GM23248 (cell line): ENCODE data around the gene ANKRD1. TPM values are rescaled to one million over a fixed set of nuclear protein-coding genes. Genes with fewer than 3 reads are reported as not detected.

Experiments used
- DNase-seq: peaks from one replicate; pipeline ENCODE4 v3.0.0-alpha.2; 2015
- H2AFZ ChIP-seq: fragments of 200-600 bp; sonication (generic); 2 replicates; pipeline ENCODE4 v1.6.1; 2016; ENCODE audit warnings: antibody characterized with exemption
- H3F3A ChIP-seq: fragments of 200-600 bp; sonication (generic); 2 replicates; pipeline ENCODE4 v1.6.1; 2016; ENCODE audit warnings: mild to moderate bottlenecking, antibody characterized with exemption, mixed run types; ENCODE audit not compliant: insufficient read depth
- H3K27ac ChIP-seq: fragments of 200-600 bp; sonication (generic); 2 replicates; pipeline ENCODE4 v1.5.1; 2016; ENCODE audit warnings: mild to moderate bottlenecking
- H3K27me3 ChIP-seq: fragments of 200-600 bp; sonication (generic); replicated peaks from 2 replicates; pipeline ENCODE4 v1.6.1; 2016; ENCODE audit warnings: mild to moderate bottlenecking; ENCODE audit not compliant: insufficient read depth
- H3K36me3 ChIP-seq: fragments of 200-600 bp; sonication (generic); 2 replicates; pipeline ENCODE4 v1.6.1; 2016; ENCODE audit warnings: low read depth, mild to moderate bottlenecking
- H3K4me1 ChIP-seq: fragments of 200-600 bp; sonication (generic); 2 replicates; pipeline ENCODE4 v1.6.1; 2016; ENCODE audit warnings: mild to moderate bottlenecking; ENCODE audit not compliant: insufficient read depth
- H3K4me2 ChIP-seq: fragments of 200-600 bp; sonication (generic); one replicate; pipeline ENCODE4 v1.6.1; 2016; ENCODE audit warnings: mild to moderate bottlenecking; ENCODE audit not compliant: unreplicated experiment
- H3K4me3 ChIP-seq: fragments of 200-600 bp; sonication (generic); 2 replicates; pipeline ENCODE4 v1.5.1; 2016; ENCODE audit warnings: mild to moderate bottlenecking
- H3K79me2 ChIP-seq: fragments of 200-600 bp; sonication (generic); 2 replicates; pipeline ENCODE4 v1.6.1; 2016; ENCODE audit warnings: mild to moderate bottlenecking; ENCODE audit not compliant: insufficient read depth
- H3K9ac ChIP-seq: fragments of 200-600 bp; sonication (generic); 2 replicates; pipeline ENCODE4 v1.6.1; 2016; ENCODE audit warnings: mild to moderate bottlenecking
- H3K9me2 ChIP-seq: fragments of 200-600 bp; sonication (generic); 2 replicates; pipeline ENCODE4 v1.6.1; 2016; ENCODE audit warnings: mixed run types, mild to moderate bottlenecking, moderate library complexity; ENCODE audit not compliant: insufficient read depth
- H3K9me3 ChIP-seq: fragments of 200-600 bp; sonication (generic); one replicate; pipeline ENCODE4 v1.6.1; 2017; ENCODE audit warnings: low read depth
- H4K20me1 ChIP-seq: fragments of 200-600 bp; sonication (generic); 2 replicates; pipeline ENCODE4 v1.6.0; 2016; ENCODE audit not compliant: insufficient read depth
- EZH2 ChIP-seq: fragments of 200-600 bp; sonication (generic); IDR thresholded peaks from 2 replicates; pipeline ENCODE4 v1.6.1; 2018; ENCODE audit warnings: antibody characterized with exemption, mild to moderate bottlenecking; ENCODE audit not compliant: insufficient read depth, poor library complexity, severe bottlenecking
- EZH2phosphoT487 ChIP-seq: fragments of 200-600 bp; sonication (generic); IDR thresholded peaks from 2 replicates; pipeline ENCODE4 v1.6.1; 2018; ENCODE audit warnings: antibody characterized with exemption, moderate library complexity, mild to moderate bottlenecking, low read depth; ENCODE audit not compliant: insufficient read depth
- WGBS, 2 experiments: methylation state at CpG; one replicate each; pipeline ENCODE4 v1.1.6; 2015 to 2017; ENCODE audit warnings: low lambda C conversion rate in 2 of 2, low coverage in 1 of 2; ENCODE audit errors: missing lambda C conversion rate in 2 of 2; 5-methylcytosine and 5-hydroxymethylcytosine counted together
- in situ Hi-C: fragments of 300-500 bp; cut with MboI; formaldehyde crosslinking; loops from 2 replicates; pipeline ENCODE4 v1.15.0; 2020
- polyA plus RNA-seq: library from polyadenylated mRNA; unstranded; fragments of >200 nt; fragmentation: Nextera tagmentation; extraction: Ambion mirVana; gene quantifications from 2 replicates; pipeline ENCODE4 v1.2.1, GENCODE V29; 2016
- total RNA-seq: library from RNA; depleted of rRNA; stranded (reverse); fragments of >200 nt; shearing (Covaris generic); gene quantifications from 2 replicates; pipeline ENCODE4 v1.2.3, GENCODE V29; 2014

Gene ANKRD1
- total and polyA plus RNA-seq, 2 experiments from 2014 or later: 3.6 to 10.9 TPM

DNA sequence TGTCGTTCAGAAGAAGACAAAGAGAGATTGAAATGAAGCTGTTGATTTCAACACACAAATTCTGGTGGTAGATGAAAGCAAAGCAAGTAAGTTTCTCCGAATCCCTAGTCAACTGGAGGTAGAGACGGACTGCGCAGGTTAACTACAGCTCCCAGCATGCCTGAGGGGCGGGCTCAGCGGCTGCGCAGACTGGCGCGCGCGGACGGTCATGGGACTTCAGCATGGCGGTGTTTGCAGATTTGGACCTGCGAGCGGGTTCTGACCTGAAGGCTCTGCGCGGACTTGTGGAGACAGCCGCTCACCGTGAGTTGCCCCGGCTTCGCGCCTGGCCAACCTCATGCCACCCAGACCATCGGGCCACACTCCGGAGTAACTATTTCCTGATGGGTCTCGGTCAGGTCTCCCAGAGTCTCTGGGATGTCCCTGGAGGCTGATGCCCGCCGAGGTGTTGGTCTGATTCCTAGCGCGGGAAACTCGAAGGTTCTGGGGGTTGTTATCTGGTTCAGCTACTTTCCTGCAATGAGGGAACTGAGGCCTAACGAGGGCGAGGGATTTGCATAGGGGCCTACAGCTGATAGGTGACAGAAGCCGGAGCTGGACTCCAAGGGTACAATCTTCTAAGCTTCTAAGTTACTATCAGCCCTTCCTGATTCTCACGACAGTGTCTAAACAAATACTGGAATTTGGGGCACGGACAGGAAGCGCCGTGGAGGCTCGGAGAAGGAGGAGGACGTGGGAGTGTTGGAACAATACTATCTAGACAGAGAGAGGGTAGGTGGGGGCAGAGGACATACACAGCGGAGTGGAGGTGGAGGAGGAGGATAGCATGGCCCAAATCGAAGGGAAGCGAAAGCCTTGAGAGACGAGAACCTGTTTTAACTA is 48.9 kb downstream of the ANKRD1 start, which contains the start of gene RPP30:
RPP30 (plus strand) TSS at position 209 of the 882 bp plus-strand sequence; CDS start at position 222, 13 bp downstream.
- DNase-seq: peak; percentile 93
- no peak for TF ChIP-seq EZH2
- Histone ChIP-seq H3K9me3 (no peaks in the 10 kb centered on the region), H3K27ac (peak within 1 kb of the TSS; percentile 54), H3K36me3 (peaks cover 11% of the 10 kb centered on the region; the same call in 1 of the 2 replicates), H3K79me2 (peaks cover 33% of the 10 kb centered on the region), H3K4me2 (peak within 1 kb of the TSS; percentile 99), H3K4me3 (peak within 1 kb of the TSS; percentile 91), H3K9ac (peak within 1 kb of the TSS; percentile 83), H3K9me2 (no peaks in the 10 kb centered on the region), H3F3A (0 out of 2 replicates have a peak, but pooled peaks cover 6% of the 10 kb centered on the region), H3K4me1 (peaks cover 12% of the 10 kb centered on the region), H4K20me1 (no peaks in the 10 kb centered on the region; the same call in 1 of the 2 replicates), H2AFZ (peak within 1 kb of the TSS; percentile 98), H3K27me3 (no peaks in the 10 kb centered on the region)
- in situ Hi-C loops: no loop called here
- WGBS, 2 experiments: 0 to 2% methylated on average over 28 to 43 of the region's 43 CpGs

DNA sequence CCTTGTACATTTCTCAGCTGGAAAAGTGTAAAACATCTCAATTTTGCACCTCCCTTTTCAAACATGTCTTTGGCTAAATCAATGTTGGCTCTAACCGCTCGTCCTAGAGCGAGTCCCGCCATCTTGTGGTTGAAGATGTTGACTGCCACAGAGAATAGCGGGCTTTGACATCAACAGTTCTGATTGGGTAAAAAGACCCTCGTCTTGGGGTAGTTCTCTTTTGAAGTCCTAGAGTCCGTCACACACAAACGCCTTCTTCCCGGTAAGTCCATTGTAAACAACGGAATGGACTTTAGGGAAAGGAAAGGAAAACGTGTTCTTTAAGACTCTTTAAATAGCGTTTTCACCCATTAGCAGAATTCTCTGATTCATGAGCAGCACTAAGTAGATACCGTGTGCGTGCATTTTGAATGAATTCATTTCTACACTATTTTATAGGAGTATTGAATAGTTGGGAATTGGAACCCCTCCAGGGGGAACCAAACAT is 49.6 kb downstream of the ANKRD1 start:
- Histone ChIP-seq H3K27me3 (no peaks in the 10 kb centered on the region), H3K4me2 (peak overlapping the region; percentile 99), H3K9ac (peak overlapping the region; percentile 83), H3K4me3 (peak overlapping the region; percentile 91), H4K20me1 (no peaks in the 10 kb centered on the region; the same call in 1 of the 2 replicates), H3K27ac (peak overlapping the region; percentile 54), H3K36me3 (peaks cover 10% of the 10 kb centered on the region; the same call in 1 of the 2 replicates), H2AFZ (peak overlapping the region; percentile 98), H3K4me1 (peaks cover 12% of the 10 kb centered on the region), H3K9me3 (no peaks in the 10 kb centered on the region), H3F3A (0 out of 2 replicates have a peak, but pooled peaks cover 6% of the 10 kb centered on the region), H3K9me2 (no peaks in the 10 kb centered on the region), H3K79me2 (peaks cover 33% of the 10 kb centered on the region)
- peak; percentile 78 for DNase-seq
- in situ Hi-C loops: no loop called here
- WGBS, 2 experiments: 1 to 2% methylated on average over 14 of the region's 14 CpGs
- no peak for TF ChIP-seq EZH2
- TF ChIP-seq EZH2phosphoT487: no peak

DNA sequence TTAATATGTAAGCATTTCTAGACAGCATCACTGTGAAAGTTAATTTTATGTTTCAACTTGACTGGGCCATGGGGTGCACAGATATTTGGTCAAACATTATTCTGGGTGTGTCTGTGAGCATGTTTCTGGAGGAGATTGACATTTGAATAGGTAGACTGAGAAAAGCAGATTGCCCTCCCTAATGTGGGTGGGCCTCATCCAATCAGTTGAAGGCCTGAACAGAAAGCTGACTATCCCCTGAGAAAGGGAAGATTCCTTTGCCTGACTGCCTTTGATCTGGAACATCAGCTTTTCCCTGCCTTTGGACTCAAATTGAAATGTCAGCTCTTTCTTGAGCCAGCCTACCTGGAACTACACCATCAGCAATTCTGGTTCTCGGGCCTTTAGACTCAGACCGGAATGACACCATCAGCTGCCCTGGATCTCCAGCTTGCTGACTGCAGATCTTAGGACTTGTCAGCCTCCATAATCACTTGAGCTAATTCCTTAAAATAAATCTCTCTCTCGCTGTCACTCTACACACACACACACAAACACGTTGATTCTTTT is 54.8 kb downstream of the ANKRD1 start:
- H4K20me1 ChIP-seq: no peaks in the 10 kb centered on the region

DNA sequence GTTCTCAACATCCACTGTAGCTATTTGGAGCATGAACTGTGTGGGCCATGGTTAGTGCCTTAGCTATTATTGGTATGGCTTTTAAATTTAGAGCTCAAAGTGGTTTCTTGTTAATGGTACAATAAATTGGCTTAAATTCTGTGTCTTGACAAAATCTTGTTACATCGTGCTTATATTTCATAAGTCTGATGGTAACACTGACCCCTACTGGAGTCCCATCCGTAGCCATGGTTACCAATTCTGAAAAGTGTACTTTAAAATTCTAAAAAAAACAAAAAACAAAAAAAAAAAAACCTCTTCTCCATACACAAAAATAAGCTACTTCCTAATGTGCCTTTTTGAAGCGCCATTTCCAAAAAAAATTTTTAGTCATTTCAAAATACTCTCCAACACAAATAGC is 55.5 kb downstream of the ANKRD1 start:
- H3K36me3 ChIP-seq: no peaks in the 10 kb centered on the region
- H3K79me2 ChIP-seq: no peaks in the 10 kb centered on the region
- no peak overlapping the region for H3K9ac ChIP-seq
- peak; percentile 69 for DNase-seq
- H3K4me1 ChIP-seq: no peaks in the 10 kb centered on the region
- no peak overlapping the region for H3K27ac ChIP-seq
- no peaks in the 10 kb centered on the region for H4K20me1 ChIP-seq
- H3K4me3 ChIP-seq: no peak overlapping the region
- H3K9me2 ChIP-seq: no peaks in the 10 kb centered on the region
- TF ChIP-seq EZH2 (no peak), EZH2phosphoT487 (no peak)
- WGBS, 2 experiments: 33 to 34% methylated on average over 3 of the region's 3 CpGs
- H3K4me2 ChIP-seq: no peak overlapping the region
- in situ Hi-C loops: no loop called here
- no peaks in the 10 kb centered on the region for H3K27me3 ChIP-seq
- no peak overlapping the region for H2AFZ ChIP-seq
- no peaks in the 10 kb centered on the region for H3F3A ChIP-seq
- no peaks in the 10 kb centered on the region for H3K9me3 ChIP-seq

More for the DNA sequence above, 54.8 kb downstream of the ANKRD1 start:
- TF ChIP-seq EZH2 (no peak), EZH2phosphoT487 (no peak)
- Histone ChIP-seq H3K27ac (no peak overlapping the region), H3K9ac (no peak overlapping the region), H3K9me2 (no peaks in the 10 kb centered on the region), H3K27me3 (no peaks in the 10 kb centered on the region), H3K4me3 (no peak overlapping the region), H3K4me2 (no peak overlapping the region), H3K9me3 (no peaks in the 10 kb centered on the region), H3F3A (no peaks in the 10 kb centered on the region), H3K36me3 (no peaks in the 10 kb centered on the region), H2AFZ (no peak overlapping the region), H3K4me1 (no peaks in the 10 kb centered on the region), H3K79me2 (no peaks in the 10 kb centered on the region)
- no peak for DNase-seq
- 49 to 60% methylated on average over 4 of the region's 4 CpGs for WGBS, 2 experiments
- in situ Hi-C loops: no loop called here
